Measurements from ENCODE around the gene LRRC8D. TPM values are rescaled to one million over a fixed set of nuclear protein-coding genes. Genes with fewer than 3 reads are reported as not detected.
A peak's percentile ranks its signal among the peaks of the same experiment; 100 is the strongest.

The LRRC8D gene
- total RNA-seq, 2 donors from 2014 or later = 9.0 to 10.9 TPM

DNA sequence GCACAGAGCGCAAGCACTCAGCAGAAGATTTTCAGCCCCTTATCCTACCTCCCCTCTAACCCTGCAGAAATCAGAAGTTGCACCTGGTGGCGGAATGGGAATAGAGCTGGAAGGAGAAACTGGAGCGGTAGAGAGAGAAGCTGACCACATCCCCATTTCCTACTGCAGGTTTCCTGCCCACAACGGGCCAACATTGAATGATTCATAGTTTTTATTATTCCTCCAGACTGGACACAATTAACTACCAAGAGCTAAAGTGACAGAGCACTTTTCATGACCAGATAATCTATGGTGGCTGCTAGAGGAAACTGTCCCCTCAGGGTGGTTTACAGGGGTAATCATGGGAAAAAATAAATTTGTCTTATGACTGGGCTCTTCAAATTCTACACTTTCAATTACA, 21.3 kb upstream of the LRRC8D start:
- Histone ChIP-seq H3K9me3 (no peaks in the 10 kb centered on the region), H3K27ac (no peak overlapping the region), H3K4me1 (no peaks in the 10 kb centered on the region), H3K4me3 (no peak overlapping the region), H3K27me3 (no peaks in the 10 kb centered on the region), H3K36me3 (no peaks in the 10 kb centered on the region)
- TF ChIP-seq, protein P1, sequence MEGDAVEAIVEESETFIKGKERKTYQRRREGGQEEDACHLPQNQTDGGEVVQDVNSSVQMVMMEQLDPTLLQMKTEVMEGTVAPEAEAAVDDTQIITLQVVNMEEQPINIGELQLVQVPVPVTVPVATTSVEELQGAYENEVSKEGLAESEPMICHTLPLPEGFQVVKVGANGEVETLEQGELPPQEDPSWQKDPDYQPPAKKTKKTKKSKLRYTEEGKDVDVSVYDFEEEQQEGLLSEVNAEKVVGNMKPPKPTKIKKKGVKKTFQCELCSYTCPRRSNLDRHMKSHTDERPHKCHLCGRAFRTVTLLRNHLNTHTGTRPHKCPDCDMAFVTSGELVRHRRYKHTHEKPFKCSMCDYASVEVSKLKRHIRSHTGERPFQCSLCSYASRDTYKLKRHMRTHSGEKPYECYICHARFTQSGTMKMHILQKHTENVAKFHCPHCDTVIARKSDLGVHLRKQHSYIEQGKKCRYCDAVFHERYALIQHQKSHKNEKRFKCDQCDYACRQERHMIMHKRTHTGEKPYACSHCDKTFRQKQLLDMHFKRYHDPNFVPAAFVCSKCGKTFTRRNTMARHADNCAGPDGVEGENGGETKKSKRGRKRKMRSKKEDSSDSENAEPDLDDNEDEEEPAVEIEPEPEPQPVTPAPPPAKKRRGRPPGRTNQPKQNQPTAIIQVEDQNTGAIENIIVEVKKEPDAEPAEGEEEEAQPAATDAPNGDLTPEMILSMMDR (IDR thresholded peaks at IDR 0.05) = no peak
- DNase-seq (ENCODE audit: low spot score) = no peak

DNA sequence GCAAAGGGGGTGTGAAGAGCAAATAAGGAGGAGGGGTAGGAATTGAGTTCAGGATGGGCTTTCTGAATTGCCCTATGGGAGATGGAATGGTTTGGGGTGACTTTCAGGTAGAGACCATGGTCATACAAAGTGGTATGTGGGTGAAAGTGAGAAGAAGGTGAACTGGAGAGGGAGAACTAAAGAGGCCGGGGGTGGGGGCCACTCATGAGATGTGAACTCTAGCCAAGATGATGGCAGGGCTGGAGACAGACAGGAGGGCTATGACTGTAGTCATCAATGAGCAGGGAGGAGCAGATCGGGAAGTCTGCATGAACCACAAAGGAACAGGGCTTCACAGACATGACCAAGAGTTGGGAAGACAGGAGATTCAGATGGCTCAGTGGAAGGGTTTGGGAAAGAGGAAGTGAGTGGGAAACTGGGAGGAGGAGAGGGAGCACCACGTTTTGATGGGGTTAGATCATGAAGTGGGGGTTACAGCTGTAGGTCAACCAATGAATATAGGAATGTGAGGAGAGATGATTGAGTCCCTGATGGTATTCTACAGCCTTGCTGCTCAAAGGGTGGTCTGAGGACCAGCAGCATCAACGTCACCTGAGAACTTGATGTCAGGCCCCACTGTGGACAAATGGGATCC, 20.7 kb upstream of the LRRC8D start:
- Histone ChIP-seq H3K4me3 (no peak overlapping the region), H3K27me3 (no peaks in the 10 kb centered on the region), H3K9me3 (no peaks in the 10 kb centered on the region), H3K4me1 (no peaks in the 10 kb centered on the region), H3K27ac (no peak overlapping the region), H3K36me3 (no peaks in the 10 kb centered on the region)
- TF ChIP-seq, protein P1 (IDR thresholded peaks at IDR 0.05) = no peak
- no peak for DNase-seq (ENCODE audit: low spot score)

DNA sequence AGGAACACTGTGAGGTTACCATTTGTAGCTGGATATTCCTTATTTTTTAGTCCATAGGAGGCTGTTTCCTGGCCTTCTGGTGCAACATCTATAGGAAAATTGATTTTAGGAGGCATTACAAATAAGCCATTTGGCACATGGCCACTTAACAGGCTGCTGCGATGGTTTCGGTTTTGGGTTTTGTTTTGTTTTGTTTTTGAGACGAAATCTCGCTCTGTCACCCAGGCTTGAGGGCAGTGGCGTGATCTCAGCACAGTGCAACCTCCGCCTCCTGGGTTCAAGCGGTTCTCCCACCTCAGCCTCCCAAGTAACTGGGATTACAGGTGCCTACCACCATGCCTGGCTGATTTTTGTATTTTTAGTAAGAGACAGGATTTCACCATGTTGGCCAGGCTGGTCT, 20.1 kb upstream of the LRRC8D start:
- H3K27ac ChIP-seq = no peak overlapping the region
- H3K27me3 ChIP-seq = no peaks in the 10 kb centered on the region
- no peaks in the 10 kb centered on the region for H3K4me1 ChIP-seq
- TF ChIP-seq, protein P1 (IDR thresholded peaks at IDR 0.05) = no peak
- no peaks in the 10 kb centered on the region for H3K9me3 ChIP-seq
- no peak for DNase-seq (ENCODE audit: low spot score)
- H3K36me3 ChIP-seq = no peaks in the 10 kb centered on the region
- no peak overlapping the region for H3K4me3 ChIP-seq

DNA sequence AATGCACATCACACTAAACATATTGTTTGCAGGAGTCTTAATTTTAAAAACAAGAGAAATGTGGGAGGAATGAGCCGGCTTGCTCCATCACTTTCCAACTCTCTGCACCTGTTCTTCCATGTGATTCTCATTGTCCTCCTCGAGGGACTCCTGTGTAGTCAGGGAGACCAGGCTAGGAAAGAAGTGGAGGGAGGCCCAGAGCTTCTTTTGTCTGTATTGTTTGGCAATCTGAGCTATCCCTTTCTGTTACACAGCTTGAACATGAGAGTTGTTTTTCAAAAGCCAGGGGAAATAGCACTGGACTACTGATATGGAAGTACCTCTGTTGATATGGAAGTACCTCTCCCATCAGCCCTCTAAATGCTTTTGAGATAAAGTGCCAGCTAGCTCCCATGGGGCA, 18.8 kb upstream of the LRRC8D start:
- TF ChIP-seq, protein P1 (IDR thresholded peaks at IDR 0.05) = no peak
- no peak for DNase-seq (ENCODE audit: low spot score)

DNA sequence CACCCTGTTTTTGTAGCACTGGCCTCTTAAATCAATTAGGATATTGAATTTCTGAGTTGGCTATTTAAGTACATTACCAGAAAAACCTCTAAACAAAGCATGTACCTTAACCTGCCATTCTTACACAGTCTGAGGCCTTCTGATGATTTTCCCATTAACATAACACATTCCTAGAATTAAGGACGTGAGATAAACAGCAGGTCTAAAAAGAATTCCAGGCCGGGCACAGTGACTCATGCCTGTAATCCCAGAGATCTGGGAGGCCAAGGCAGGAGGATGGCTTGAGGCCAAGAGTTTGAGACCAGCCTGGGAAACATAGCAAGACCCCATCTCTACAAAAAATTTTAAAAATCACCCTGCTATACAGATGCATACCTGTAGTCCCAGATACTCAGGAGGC, 18.0 kb upstream of the LRRC8D start:
- no peak for DNase-seq (ENCODE audit: low spot score)
- TF ChIP-seq, protein P1 (IDR thresholded peaks at IDR 0.05) = no peak
- Histone ChIP-seq H3K27me3 (no peaks in the 10 kb centered on the region), H3K4me3 (no peak overlapping the region), H3K9me3 (no peaks in the 10 kb centered on the region), H3K27ac (no peak overlapping the region), H3K36me3 (no peaks in the 10 kb centered on the region), H3K4me1 (no peaks in the 10 kb centered on the region)

More for the DNA sequence above, 18.8 kb upstream of the LRRC8D start:
- H3K27ac ChIP-seq = no peak overlapping the region
- no peaks in the 10 kb centered on the region for H3K36me3 ChIP-seq
- no peaks in the 10 kb centered on the region for H3K4me1 ChIP-seq
- no peaks in the 10 kb centered on the region for H3K27me3 ChIP-seq
- no peak overlapping the region for H3K4me3 ChIP-seq
- no peaks in the 10 kb centered on the region for H3K9me3 ChIP-seq

DNA sequence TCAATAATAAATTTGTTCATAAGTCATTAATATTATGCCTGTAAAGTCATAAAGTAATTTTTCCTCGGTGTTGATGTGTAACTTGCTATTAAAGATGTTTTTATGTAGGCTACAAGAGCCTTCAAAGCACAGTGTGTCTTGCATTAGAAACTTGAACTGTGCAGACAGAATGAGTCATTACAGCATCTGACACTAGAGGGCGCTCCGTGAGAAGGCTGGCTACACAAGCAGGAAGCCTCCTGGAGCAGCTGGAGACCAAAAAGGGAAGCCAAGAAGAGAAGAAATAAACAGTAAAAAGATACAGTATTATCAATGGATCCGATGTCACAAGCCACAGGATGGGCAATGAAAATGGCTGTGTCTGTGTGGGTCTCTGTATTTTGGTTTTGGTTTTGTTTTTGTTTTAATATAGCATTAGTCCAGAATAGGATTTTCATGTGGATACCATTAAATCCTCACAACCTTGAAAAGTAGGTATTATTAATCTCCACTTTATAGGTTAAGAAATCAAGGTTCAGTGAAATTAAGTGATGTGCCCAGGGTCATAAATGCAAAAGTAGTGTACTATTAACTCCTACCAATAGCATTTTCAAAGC, 16.1 kb upstream of the LRRC8D start:
- TF ChIP-seq, protein P1 (IDR thresholded peaks at IDR 0.05) = peak; percentile 69 to 91
- peak; percentile 91 for DNase-seq (ENCODE audit: low spot score)
- H3K36me3 ChIP-seq = no peaks in the 10 kb centered on the region
- H3K9me3 ChIP-seq = no peaks in the 10 kb centered on the region
- H3K27ac ChIP-seq = no peak overlapping the region
- H3K4me1 ChIP-seq = no peaks in the 10 kb centered on the region
- H3K4me3 ChIP-seq = no peak overlapping the region
- H3K27me3 ChIP-seq = no peaks in the 10 kb centered on the region
